Inferior parietal cortex (tissue), 1 donor: ENCODE measurements around the gene ENO3.

ENCODE experiments used
- DNase-seq: peaks from one replicate; pipeline ENCODE4 v3.0.0-alpha.2; 2016; ENCODE audit errors: extremely low spot score

Gene ENO3

GRCh38 chr17:4950075-4950745 is 709 bp upstream of the ENO3 start:
- no peak for DNase-seq

- DNase-seq = no peak
These were observed 567 bp downstream of the ENO3 start for GRCh38 chr17:4951486-4951885.

GRCh38 chr17:4953451-4953961 is 2.6 kb downstream of the ENO3 start:
- no peak for DNase-seq

- DNase-seq = no peak
These were observed 4.2 kb downstream of the ENO3 start for GRCh38 chr17:4955091-4955490.

- no peak for DNase-seq
These were observed 5.7 kb downstream of the ENO3 start for GRCh38 chr17:4956493-4957061.

GRCh38 chr17:4958102-4958501 is 7.2 kb downstream of the ENO3 start:
- DNase-seq = no peak

- no peak for DNase-seq
These were observed 8.5 kb downstream of the ENO3 start for GRCh38 chr17:4959261-4959965.

GRCh38 chr17:4960279-4960922 is 9.5 kb downstream of the ENO3 start:
- no peak for DNase-seq

GRCh38 chr17:4965311-4965986 is 14.5 kb downstream of the ENO3 start:
- DNase-seq = no peak

- DNase-seq = peak; percentile 98
These were observed 16.1 kb downstream of the ENO3 start for GRCh38 chr17:4966844-4967538.

- DNase-seq = peak; percentile 97
These were observed 16.9 kb downstream of the ENO3 start, which contains the start of gene SPAG7 for GRCh38 chr17:4967539-4968485. TSS of gene SPAG7 (minus strand) at chr17:4967817. CDS start at chr17:4967804, 13 bp downstream.

- DNase-seq = no peak
These were observed 17.6 kb downstream of the ENO3 start for GRCh38 chr17:4968486-4969046.

- DNase-seq = no peak
These were observed 18.2 kb downstream of the ENO3 start for GRCh38 chr17:4969047-4969550.

GRCh38 chr17:4969551-4970173 is 18.7 kb downstream of the ENO3 start:
- DNase-seq = no peak

- no peak for DNase-seq
These were observed 19.4 kb downstream of the ENO3 start for GRCh38 chr17:4970273-4970672.

- DNase-seq = no peak
These were observed 20.9 kb downstream of the ENO3 start for GRCh38 chr17:4971826-4972225.

GRCh38 chr17:4972322-4972721 is 21.4 kb downstream of the ENO3 start:
- no peak for DNase-seq

- DNase-seq = no peak
These were observed 21.8 kb downstream of the ENO3 start for GRCh38 chr17:4972752-4973151.
